ENCODE data around the gene RNGTT.

RNGTT gene

GRCh38 chr6:88870717-88871330 lies 92.6 kb downstream of the RNGTT start:
- in situ Hi-C loops (cut with MboI; ENCODE audit: low pct_unique_long_range_greater_than_20kb, low sequenced_read_pairs): no loop called here
- DNase-seq: peak; percentile 60

DNA sequence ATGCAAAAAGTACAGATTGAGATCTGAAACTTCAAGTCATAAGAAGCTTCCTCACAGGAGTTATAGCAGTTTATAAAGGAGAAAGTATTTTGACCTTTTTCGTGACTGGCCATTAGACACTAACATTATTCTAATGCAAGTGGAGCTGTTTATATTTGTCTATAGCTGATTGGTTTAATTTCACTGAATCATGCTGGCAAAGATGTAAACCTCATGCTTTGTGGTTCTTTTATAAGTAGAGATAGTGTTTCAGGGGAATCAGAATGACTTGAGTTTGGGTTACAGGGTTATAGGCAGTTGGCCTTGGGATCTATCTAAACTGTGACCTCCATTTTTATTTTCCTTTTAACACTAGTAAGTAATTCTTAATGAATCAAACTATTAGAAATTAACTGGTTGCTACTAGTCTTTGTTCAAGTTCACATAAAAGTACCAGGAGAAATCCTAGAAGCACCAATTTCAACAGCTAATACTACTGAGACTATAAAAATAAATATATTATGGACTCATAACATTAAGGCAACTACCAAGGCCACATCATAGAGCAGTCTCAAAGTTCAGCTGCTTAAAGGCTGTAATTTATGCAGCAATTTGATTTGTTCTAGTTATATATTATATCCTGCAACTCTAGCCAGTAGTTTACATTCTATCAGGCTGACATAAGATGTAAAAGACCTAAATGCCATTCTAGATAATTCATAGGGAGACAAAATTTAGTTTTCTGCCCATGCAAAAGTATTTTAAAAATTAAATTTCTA lies 94.0 kb downstream of the RNGTT start:
- DNase-seq: no peak
- in situ Hi-C loops (cut with MboI; ENCODE audit: low pct_unique_long_range_greater_than_20kb, low sequenced_read_pairs): no loop called here

- DNase-seq: peak; percentile 1
- in situ Hi-C loops (cut with MboI; ENCODE audit: low pct_unique_long_range_greater_than_20kb, low sequenced_read_pairs): no loop called here
Measured at GRCh38 chr6:88867841-88868731, 95.3 kb downstream of the RNGTT start.

- no peak for DNase-seq
- in situ Hi-C loops (cut with MboI; ENCODE audit: low pct_unique_long_range_greater_than_20kb, low sequenced_read_pairs): no loop called here
Measured at GRCh38 chr6:88866856-88867255, 96.6 kb downstream of the RNGTT start.

- DNase-seq: no peak
- in situ Hi-C loops (cut with MboI; ENCODE audit: low pct_unique_long_range_greater_than_20kb, low sequenced_read_pairs): no loop called here
Measured at GRCh38 chr6:88865275-88865674, 98.1 kb downstream of the RNGTT start.

- DNase-seq: no peak
- in situ Hi-C loops (cut with MboI; ENCODE audit: low pct_unique_long_range_greater_than_20kb, low sequenced_read_pairs): no loop called here
Measured at GRCh38 chr6:88864359-88865054, 98.9 kb downstream of the RNGTT start.

GRCh38 chr6:88860310-88860709 lies 103.1 kb downstream of the RNGTT start:
- in situ Hi-C loops (cut with MboI; ENCODE audit: low pct_unique_long_range_greater_than_20kb, low sequenced_read_pairs): no loop called here
- no peak for DNase-seq

- in situ Hi-C loops (cut with MboI; ENCODE audit: low pct_unique_long_range_greater_than_20kb, low sequenced_read_pairs): no loop called here
Measured at GRCh38 chr6:88858455-88858854, 105.0 kb downstream of the RNGTT start.

DNA sequence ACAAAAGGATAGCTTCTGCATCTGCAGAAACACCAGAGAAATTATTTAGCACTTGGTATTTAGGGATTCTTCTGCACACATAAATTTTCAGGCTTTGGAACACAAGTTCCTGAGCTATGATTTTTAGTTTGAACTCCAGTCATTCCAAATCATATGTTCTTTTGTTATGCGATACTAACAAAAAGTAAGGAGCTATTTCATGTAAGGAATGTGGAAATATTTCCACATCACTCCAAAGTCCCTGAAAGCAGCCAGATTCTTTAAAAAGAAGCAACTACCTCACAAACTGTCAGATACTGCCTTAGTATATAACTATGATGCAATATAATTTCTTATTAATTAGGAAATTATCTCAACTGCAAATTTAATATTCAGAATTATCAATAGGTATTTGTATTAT lies 106.9 kb downstream of the RNGTT start:
- DNase-seq: no peak
- in situ Hi-C loops (cut with MboI; ENCODE audit: low pct_unique_long_range_greater_than_20kb, low sequenced_read_pairs): no loop called here

More at GRCh38 chr6:88858455-88858854, 105.0 kb downstream of the RNGTT start:
- DNase-seq: no peak

DNA sequence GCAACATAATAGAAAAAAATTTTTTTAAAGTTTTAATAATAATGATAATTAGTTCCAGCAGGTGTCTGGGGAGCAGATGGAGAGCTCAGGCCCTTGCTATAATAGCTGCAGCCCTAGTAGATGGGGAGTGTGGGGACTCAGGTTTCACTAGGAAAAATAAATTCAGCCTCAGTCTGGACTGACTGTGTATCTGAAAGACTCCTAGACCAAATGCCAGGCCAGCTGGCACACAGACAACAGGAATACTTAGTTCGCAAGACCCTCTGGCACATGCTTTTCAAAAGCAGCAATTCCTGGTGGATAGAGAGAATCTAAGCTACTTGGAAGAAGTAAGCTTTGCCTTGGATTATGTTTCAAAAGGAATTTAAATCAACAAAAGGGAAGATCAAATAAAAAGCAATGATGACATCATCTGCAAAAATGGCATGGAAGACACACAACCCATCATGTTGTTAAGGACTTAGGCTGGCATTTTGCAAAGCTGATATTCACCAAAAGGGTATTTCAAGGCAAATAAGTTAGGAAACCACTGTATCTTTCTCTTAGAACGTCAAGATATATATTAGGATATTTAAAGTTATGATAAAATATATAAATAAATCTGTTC lies 107.8 kb downstream of the RNGTT start:
- no peak for DNase-seq
- in situ Hi-C loops (cut with MboI; ENCODE audit: low pct_unique_long_range_greater_than_20kb, low sequenced_read_pairs): no loop called here

DNA sequence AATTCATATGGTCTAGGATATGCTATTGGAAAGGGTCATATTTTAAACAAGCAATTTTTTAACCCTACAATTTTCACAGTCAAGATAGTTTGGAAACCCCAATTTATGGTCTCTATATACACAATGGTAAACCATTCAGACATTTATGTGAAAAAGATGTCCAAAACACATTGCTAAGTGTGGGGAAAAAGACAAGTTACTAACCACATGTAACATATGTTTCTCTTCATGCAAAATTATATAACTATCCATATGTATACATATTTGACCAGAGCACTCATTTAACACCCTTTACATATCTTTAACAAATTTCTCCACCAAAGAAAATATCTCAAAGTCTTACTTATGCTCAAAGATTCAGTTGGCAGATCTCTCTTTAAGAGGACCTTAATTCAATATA lies 110.6 kb downstream of the RNGTT start:
- in situ Hi-C loops (cut with MboI; ENCODE audit: low pct_unique_long_range_greater_than_20kb, low sequenced_read_pairs): no loop called here

DNA sequence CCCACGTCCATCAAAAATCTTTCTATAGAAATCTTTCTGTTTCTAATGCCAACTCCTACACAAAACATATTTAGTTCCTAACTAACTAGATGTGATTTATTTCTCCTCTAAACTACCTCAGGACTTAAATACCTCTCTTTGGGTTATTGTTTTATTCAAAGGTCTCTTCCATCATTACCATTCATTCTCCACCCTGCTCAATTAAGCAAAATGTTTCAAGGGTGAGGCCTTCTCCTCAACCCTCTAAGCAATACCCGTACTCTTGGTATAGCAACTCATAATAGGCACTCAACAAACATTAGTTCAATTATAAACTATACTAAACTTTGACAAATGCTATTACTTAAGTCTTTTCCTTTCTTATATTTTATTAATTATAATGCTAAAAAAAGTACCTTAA lies 111.4 kb downstream of the RNGTT start:
- DNase-seq: no peak
- in situ Hi-C loops (cut with MboI; ENCODE audit: low pct_unique_long_range_greater_than_20kb, low sequenced_read_pairs): no loop called here

More for the DNA sequence above, 110.6 kb downstream of the RNGTT start:
- no peak for DNase-seq

DNA sequence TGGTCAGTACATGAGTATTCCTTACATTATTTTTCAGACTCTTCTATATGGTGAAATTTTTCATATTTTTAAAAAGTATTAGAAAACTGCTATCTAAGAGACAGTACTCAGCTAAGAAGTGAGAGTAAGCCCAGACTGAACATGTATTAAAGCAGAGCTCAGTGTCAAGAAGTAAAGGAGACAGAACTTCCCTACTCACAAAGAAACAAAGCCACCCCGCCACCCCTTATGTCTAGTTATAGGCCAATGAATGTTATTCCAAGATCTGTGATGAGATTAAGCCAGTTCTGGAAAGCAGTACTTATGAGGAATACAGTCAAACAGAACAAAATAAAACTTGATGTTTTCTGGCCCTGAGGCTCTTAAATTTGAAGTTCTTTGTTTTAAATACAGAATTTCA lies 114.5 kb downstream of the RNGTT start:
- in situ Hi-C loops (cut with MboI; ENCODE audit: low pct_unique_long_range_greater_than_20kb, low sequenced_read_pairs): no loop called here
- DNase-seq: no peak

DNA sequence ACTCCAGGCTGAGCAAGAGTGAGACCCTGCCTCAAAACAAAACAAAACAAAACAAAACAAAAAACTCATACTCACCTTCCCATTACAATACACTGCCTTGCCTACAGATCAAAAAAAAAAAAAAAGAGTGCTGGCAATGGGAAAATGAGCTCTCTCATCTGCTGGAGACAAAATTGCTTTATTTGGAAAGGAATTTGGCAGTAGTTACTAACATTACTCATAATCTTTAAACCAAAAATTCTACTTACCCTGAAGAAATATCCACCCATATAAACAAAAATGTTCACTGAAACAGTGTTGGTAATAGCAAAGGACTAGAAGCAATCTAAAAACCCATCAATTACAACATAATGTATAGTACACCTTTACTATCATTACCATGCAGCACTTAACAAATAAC lies 120.4 kb downstream of the RNGTT start:
- in situ Hi-C loops (cut with MboI; ENCODE audit: low pct_unique_long_range_greater_than_20kb, low sequenced_read_pairs): no loop called here
- DNase-seq: no peak

DNA sequence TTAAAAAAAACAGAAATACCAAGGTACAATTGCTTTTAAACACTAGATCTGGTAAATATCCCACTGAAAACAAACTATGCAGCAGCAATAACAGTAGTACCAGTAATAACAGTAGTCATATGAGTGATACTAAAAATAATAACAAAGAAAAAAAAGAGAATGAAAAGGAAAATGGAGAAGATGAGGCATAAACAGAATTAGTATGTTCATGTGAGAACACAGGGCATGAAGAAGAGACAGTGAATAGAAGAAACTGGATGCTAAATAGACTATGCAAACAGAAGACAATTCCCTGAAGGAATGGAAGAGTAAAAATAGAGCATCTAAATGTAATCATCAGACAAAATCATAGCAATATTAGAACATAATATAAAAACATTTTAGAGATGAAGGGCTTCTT lies 121.1 kb downstream of the RNGTT start:
- DNase-seq: no peak
- in situ Hi-C loops (cut with MboI; ENCODE audit: low pct_unique_long_range_greater_than_20kb, low sequenced_read_pairs): no loop called here

- no peak for DNase-seq
- in situ Hi-C loops (cut with MboI; ENCODE audit: low pct_unique_long_range_greater_than_20kb, low sequenced_read_pairs): no loop called here
Measured at GRCh38 chr6:88840796-88841539, 122.5 kb downstream of the RNGTT start.

- in situ Hi-C loops (cut with MboI; ENCODE audit: low pct_unique_long_range_greater_than_20kb, low sequenced_read_pairs): no loop called here
Measured at GRCh38 chr6:88840289-88840688, 123.1 kb downstream of the RNGTT start.

DNA sequence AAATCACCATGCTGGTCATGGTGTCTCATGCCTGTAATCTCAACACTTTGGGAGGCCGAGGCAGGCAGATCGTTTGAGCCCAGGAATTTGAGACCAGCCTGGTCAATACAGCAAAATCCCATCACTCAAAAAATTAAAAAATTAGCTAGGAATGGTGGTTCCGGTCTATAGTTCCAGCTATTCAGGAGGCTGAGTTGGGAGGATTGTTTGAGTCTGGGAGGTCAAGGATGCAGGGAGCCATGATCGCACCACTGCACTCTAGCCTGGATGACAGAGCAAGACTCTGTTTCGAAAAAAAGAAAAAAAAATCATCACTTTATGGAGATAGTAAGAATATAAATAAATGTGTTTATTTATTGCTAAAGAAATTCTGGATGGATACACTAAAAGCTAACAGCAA lies 124.1 kb downstream of the RNGTT start:
- DNase-seq: no peak
- in situ Hi-C loops (cut with MboI; ENCODE audit: low pct_unique_long_range_greater_than_20kb, low sequenced_read_pairs): no loop called here

More at GRCh38 chr6:88840289-88840688, 123.1 kb downstream of the RNGTT start:
- no peak for DNase-seq

All from KBM-7 (cell line).